ENCODE data around the gene TMUB1.

Gene TMUB1, protein sequence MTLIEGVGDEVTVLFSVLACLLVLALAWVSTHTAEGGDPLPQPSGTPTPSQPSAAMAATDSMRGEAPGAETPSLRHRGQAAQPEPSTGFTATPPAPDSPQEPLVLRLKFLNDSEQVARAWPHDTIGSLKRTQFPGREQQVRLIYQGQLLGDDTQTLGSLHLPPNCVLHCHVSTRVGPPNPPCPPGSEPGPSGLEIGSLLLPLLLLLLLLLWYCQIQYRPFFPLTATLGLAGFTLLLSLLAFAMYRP

DNA sequence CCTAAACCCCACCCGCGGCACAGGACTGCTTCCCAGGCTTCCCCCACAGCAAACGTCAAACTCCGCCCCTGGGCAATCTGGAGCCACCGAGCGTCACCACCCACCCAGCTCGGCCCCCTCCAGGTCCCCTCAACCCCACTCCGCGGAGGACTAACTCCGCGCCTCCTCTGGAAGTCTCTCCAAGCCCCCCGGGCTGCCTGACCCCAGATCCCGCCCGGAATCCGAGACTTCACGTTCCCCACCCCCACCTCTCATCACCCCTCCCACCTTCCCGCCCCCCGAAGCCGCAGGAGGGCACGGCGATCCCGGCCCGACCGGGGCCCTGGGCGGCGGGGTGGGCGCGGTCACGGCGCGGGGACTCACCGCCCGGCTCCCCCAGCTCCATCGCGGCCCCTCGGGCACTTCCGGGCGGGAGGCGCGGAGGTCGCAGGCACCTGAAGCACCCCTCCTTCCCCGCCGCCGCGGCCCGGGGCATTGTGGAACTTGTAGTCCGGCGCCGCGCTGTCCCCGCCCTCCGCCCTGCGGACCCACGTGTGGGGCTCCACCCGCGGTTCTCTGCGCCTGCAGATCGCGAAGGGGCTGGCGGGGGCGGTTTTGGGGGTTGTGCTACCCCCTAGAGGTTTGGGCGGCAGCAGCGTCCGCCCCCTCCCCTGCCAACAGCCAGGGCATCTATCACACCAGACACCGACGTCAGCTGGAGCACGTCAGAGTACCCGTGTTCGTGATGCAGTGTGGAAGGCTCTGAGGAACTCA, at the start of gene TMUB1:
Gene TMUB1, minus strand, starts transcription at position 423 of the 753 bp plus-strand sequence. CDS start 930 bp downstream, outside the sequence.
- Histone ChIP-seq H3K9ac (ENCODE audit: low read depth in 1 of 2, low read length in 2 of 2) (peak within 1 kb of the TSS; percentile 75 to 89), H3K27ac (ENCODE audit: low read depth in 2 of 2, low read length in 2 of 2) (peak within 1 kb of the TSS; percentile 90 to 94), H3K9me3 (ENCODE audit: control insufficient read depth in 2 of 2, low read length in 2 of 2) (no peaks in the 10 kb centered on the region), H3K4me3 (ENCODE audit: low read length in 2 of 2) (peak within 1 kb of the TSS; percentile 83 to 91), H3K36me3 (ENCODE audit: control insufficient read depth in 2 of 2, insufficient read depth in 2 of 2, low read length in 2 of 2) (no peaks in the 10 kb centered on the region), H3K27me3 (ENCODE audit: control insufficient read depth in 2 of 2, insufficient read depth in 2 of 2, low read length in 2 of 2) (no peaks in the 10 kb centered on the region), H3K4me1 (ENCODE audit: control insufficient read depth in 2 of 2, insufficient read depth in 2 of 2, low read length in 2 of 2) (peaks cover 53 to 56% of the 10 kb centered on the region in 2 donors)

- Histone ChIP-seq H3K4me3 (ENCODE audit: low read length in 2 of 2) (no peak overlapping the region), H3K4me1 (ENCODE audit: control insufficient read depth in 2 of 2, insufficient read depth in 2 of 2, low read length in 2 of 2) (no peaks in the 10 kb centered on the region), H3K9ac (ENCODE audit: low read depth in 1 of 2, low read length in 2 of 2) (no peak overlapping the region), H3K36me3 (ENCODE audit: control insufficient read depth in 2 of 2, insufficient read depth in 2 of 2, low read length in 2 of 2) (peaks cover 44 to 45% of the 10 kb centered on the region in 2 donors), H3K9me3 (ENCODE audit: control insufficient read depth in 2 of 2, low read length in 2 of 2) (no peaks in the 10 kb centered on the region), H3K27me3 (ENCODE audit: control insufficient read depth in 2 of 2, insufficient read depth in 2 of 2, low read length in 2 of 2) (no peaks in the 10 kb centered on the region), H3K27ac (ENCODE audit: low read depth in 2 of 2, low read length in 2 of 2) (no peak overlapping the region)
Measured at GRCh38 chr7:151132461-151133205, 49.3 kb upstream of the TMUB1 start.

GRCh38 chr7:151131592-151132293, 48.5 kb upstream of the TMUB1 start:
- H3K27me3 ChIP-seq (ENCODE audit: control insufficient read depth in 2 of 2, insufficient read depth in 2 of 2, low read length in 2 of 2) = no peaks in the 10 kb centered on the region
- H3K27ac ChIP-seq (ENCODE audit: low read depth in 2 of 2, low read length in 2 of 2) = no peak overlapping the region
- peaks cover 2% of the 10 kb centered on the region in 2 donors for H3K4me1 ChIP-seq (ENCODE audit: control insufficient read depth in 2 of 2, insufficient read depth in 2 of 2, low read length in 2 of 2)
- H3K4me3 ChIP-seq (ENCODE audit: low read length in 2 of 2) = no peak overlapping the region
- peaks cover 44 to 45% of the 10 kb centered on the region in 2 donors for H3K36me3 ChIP-seq (ENCODE audit: control insufficient read depth in 2 of 2, insufficient read depth in 2 of 2, low read length in 2 of 2)
- H3K9ac ChIP-seq (ENCODE audit: low read depth in 1 of 2, low read length in 2 of 2) = no peak overlapping the region
- no peaks in the 10 kb centered on the region for H3K9me3 ChIP-seq (ENCODE audit: control insufficient read depth in 2 of 2, low read length in 2 of 2)

- H3K36me3 ChIP-seq (ENCODE audit: control insufficient read depth in 2 of 2, insufficient read depth in 2 of 2, low read length in 2 of 2) = peaks cover 44 to 45% of the 10 kb centered on the region in 2 donors
Measured at GRCh38 chr7:151131224-151131591, 47.9 kb upstream of the TMUB1 start.

DNA sequence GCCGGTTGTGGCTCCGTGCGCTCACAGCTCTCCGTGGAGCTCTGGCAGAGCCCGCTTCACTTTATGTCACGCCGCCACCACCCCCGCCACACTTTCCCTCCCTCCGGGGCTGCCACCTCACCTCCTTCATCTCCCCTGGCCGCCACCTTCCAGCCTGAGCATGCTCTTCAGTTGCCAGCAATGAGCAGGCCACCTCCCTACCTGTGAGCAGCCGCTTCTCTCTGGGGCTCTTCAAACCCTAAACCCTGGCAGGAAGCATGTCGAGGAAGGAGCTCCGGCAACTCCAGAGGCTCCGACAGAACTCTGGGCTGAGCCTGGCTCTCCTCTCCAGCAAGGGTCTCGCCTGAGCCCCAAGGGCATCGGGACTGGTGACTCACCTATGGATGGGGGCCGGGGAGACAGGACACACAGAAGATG, 47.5 kb upstream of the TMUB1 start:
- no peak overlapping the region for H3K9ac ChIP-seq (ENCODE audit: low read depth in 1 of 2, low read length in 2 of 2)
- no peak overlapping the region for H3K4me3 ChIP-seq (ENCODE audit: low read length in 2 of 2)
- H3K4me1 ChIP-seq (ENCODE audit: control insufficient read depth in 2 of 2, insufficient read depth in 2 of 2, low read length in 2 of 2) = peaks cover 5% of the 10 kb centered on the region in 2 donors
- no peak overlapping the region for H3K27ac ChIP-seq (ENCODE audit: low read depth in 2 of 2, low read length in 2 of 2)
- peaks cover 44 to 45% of the 10 kb centered on the region in 2 donors for H3K36me3 ChIP-seq (ENCODE audit: control insufficient read depth in 2 of 2, insufficient read depth in 2 of 2, low read length in 2 of 2)
- no peaks in the 10 kb centered on the region for H3K9me3 ChIP-seq (ENCODE audit: control insufficient read depth in 2 of 2, low read length in 2 of 2)
- no peaks in the 10 kb centered on the region for H3K27me3 ChIP-seq (ENCODE audit: control insufficient read depth in 2 of 2, insufficient read depth in 2 of 2, low read length in 2 of 2)

More at GRCh38 chr7:151131224-151131591, 47.9 kb upstream of the TMUB1 start:
- Histone ChIP-seq H3K27ac (ENCODE audit: low read depth in 2 of 2, low read length in 2 of 2) (no peak overlapping the region), H3K27me3 (ENCODE audit: control insufficient read depth in 2 of 2, insufficient read depth in 2 of 2, low read length in 2 of 2) (no peaks in the 10 kb centered on the region), H3K4me3 (ENCODE audit: low read length in 2 of 2) (no peak overlapping the region), H3K9ac (ENCODE audit: low read depth in 1 of 2, low read length in 2 of 2) (no peak overlapping the region), H3K9me3 (ENCODE audit: control insufficient read depth in 2 of 2, low read length in 2 of 2) (no peaks in the 10 kb centered on the region), H3K4me1 (ENCODE audit: control insufficient read depth in 2 of 2, insufficient read depth in 2 of 2, low read length in 2 of 2) (peaks cover 5% of the 10 kb centered on the region in 2 donors)

DNA sequence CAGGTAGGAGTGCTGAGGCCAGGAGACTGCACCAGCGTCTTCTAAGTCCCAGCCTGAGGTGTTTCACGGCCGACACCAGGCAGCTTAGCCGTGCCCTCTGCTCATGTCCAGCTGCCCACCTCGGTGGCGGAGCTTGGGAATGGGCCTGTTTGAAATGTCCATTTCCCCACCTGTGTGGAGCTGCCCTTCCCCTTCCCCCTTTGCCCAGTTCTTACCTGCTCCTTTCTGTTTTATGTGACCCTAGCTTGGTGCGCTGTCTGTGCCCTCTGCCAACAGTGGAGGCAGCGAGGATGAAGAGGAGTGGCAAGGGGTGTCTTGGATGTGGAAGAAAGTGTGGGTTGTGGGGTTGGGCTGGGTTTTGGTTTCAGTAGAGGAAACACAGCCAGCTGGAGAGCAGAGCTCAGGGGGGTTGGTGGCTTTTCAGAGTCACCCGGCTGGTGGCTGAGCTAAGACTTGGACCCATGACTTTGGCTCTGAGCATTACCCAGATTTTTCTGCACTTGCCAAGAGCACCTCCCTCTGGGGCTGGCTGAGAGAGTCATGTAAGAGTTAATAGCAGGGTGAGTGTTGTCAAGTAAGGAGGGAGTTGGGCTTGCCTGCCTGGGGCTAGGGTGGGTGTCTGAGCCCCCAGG, 46.8 kb upstream of the TMUB1 start:
- peaks cover 38 to 39% of the 10 kb centered on the region in 2 donors for H3K36me3 ChIP-seq (ENCODE audit: control insufficient read depth in 2 of 2, insufficient read depth in 2 of 2, low read length in 2 of 2)
- peaks cover 5 to 12% of the 10 kb centered on the region in 2 donors for H3K4me1 ChIP-seq (ENCODE audit: control insufficient read depth in 2 of 2, insufficient read depth in 2 of 2, low read length in 2 of 2)
- no peak overlapping the region for H3K9ac ChIP-seq (ENCODE audit: low read depth in 1 of 2, low read length in 2 of 2)

GRCh38 chr7:151129117-151129959, 46.0 kb upstream of the TMUB1 start:
- no peaks in the 10 kb centered on the region for H3K9me3 ChIP-seq (ENCODE audit: control insufficient read depth in 2 of 2, low read length in 2 of 2)
- no peak overlapping the region for H3K4me3 ChIP-seq (ENCODE audit: low read length in 2 of 2)
- no peak overlapping the region for H3K9ac ChIP-seq (ENCODE audit: low read depth in 1 of 2, low read length in 2 of 2)
- H3K36me3 ChIP-seq (ENCODE audit: control insufficient read depth in 2 of 2, insufficient read depth in 2 of 2, low read length in 2 of 2) = peaks cover 32 to 35% of the 10 kb centered on the region in 2 donors
- H3K27me3 ChIP-seq (ENCODE audit: control insufficient read depth in 2 of 2, insufficient read depth in 2 of 2, low read length in 2 of 2) = no peaks in the 10 kb centered on the region
- no peak overlapping the region for H3K27ac ChIP-seq (ENCODE audit: low read depth in 2 of 2, low read length in 2 of 2)
- peaks cover 5 to 14% of the 10 kb centered on the region in 2 donors for H3K4me1 ChIP-seq (ENCODE audit: control insufficient read depth in 2 of 2, insufficient read depth in 2 of 2, low read length in 2 of 2)

More for the DNA sequence above, 46.8 kb upstream of the TMUB1 start:
- Histone ChIP-seq H3K27me3 (ENCODE audit: control insufficient read depth in 2 of 2, insufficient read depth in 2 of 2, low read length in 2 of 2) (no peaks in the 10 kb centered on the region), H3K9me3 (ENCODE audit: control insufficient read depth in 2 of 2, low read length in 2 of 2) (no peaks in the 10 kb centered on the region), H3K27ac (ENCODE audit: low read depth in 2 of 2, low read length in 2 of 2) (no peak overlapping the region), H3K4me3 (ENCODE audit: low read length in 2 of 2) (no peak overlapping the region)

DNA sequence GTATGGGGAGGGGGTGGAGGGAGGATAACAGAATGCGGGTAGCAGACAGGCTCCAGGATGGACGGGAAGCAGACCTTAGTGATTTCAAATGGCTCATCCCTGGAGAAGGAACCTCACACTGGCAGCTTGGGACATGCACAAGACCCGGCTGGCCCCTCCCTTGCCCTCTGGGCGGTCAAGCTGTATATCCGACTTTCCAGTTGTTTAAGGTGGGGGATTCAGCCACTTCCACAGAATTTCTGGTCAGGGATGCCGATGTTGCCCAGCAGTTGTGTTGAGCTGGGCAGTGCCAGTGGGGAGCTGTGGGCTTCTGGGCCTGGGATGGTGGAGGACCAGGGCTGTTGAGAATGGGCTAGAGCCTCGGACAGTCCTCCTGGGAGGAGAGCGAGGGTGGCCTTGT, 45.4 kb upstream of the TMUB1 start:
- H3K4me1 ChIP-seq (ENCODE audit: control insufficient read depth in 2 of 2, insufficient read depth in 2 of 2, low read length in 2 of 2) = peaks cover 5 to 14% of the 10 kb centered on the region in 2 donors
- H3K4me3 ChIP-seq (ENCODE audit: low read length in 2 of 2) = no peak overlapping the region
- H3K9ac ChIP-seq (ENCODE audit: low read depth in 1 of 2, low read length in 2 of 2) = no peak overlapping the region
- peaks cover 26 to 32% of the 10 kb centered on the region in 2 donors for H3K36me3 ChIP-seq (ENCODE audit: control insufficient read depth in 2 of 2, insufficient read depth in 2 of 2, low read length in 2 of 2)
- no peaks in the 10 kb centered on the region for H3K9me3 ChIP-seq (ENCODE audit: control insufficient read depth in 2 of 2, low read length in 2 of 2)
- no peaks in the 10 kb centered on the region for H3K27me3 ChIP-seq (ENCODE audit: control insufficient read depth in 2 of 2, insufficient read depth in 2 of 2, low read length in 2 of 2)
- no peak overlapping the region for H3K27ac ChIP-seq (ENCODE audit: low read depth in 2 of 2, low read length in 2 of 2)

GRCh38 chr7:151128144-151128543, 44.9 kb upstream of the TMUB1 start:
- Histone ChIP-seq H3K27me3 (ENCODE audit: control insufficient read depth in 2 of 2, insufficient read depth in 2 of 2, low read length in 2 of 2) (no peaks in the 10 kb centered on the region), H3K4me3 (ENCODE audit: low read length in 2 of 2) (no peak overlapping the region), H3K27ac (ENCODE audit: low read depth in 2 of 2, low read length in 2 of 2) (no peak overlapping the region), H3K9ac (ENCODE audit: low read depth in 1 of 2, low read length in 2 of 2) (no peak overlapping the region), H3K36me3 (ENCODE audit: control insufficient read depth in 2 of 2, insufficient read depth in 2 of 2, low read length in 2 of 2) (peaks cover 23 to 29% of the 10 kb centered on the region in 2 donors), H3K4me1 (ENCODE audit: control insufficient read depth in 2 of 2, insufficient read depth in 2 of 2, low read length in 2 of 2) (peaks cover 5 to 14% of the 10 kb centered on the region in 2 donors), H3K9me3 (ENCODE audit: control insufficient read depth in 2 of 2, low read length in 2 of 2) (no peaks in the 10 kb centered on the region)

Measured in mucosa of rectum (tissue), 2 donors.